ENCODE results near the gene DHX58.

DHX58 gene

DNA sequence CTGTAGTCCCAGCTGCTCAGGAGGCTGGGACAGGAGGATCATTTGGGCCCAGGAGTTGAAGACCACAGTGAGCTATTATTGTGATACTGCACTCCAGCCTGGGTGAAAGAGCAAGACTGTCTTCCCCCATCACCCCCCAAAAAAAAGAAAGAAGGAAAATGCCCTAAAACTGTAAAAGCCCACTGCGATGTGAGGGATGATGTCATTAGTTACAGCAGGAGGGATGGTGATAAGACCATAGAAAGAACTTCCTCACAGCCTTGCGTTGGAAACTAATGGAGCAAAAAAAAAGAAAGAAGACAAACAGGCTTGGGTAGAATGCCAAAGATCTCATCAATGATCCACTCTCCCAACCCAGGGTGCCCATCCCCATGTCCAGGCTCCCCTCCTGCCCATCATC lies 33.0 kb downstream of the DHX58 start:
- no peak for DNase-seq

DNA sequence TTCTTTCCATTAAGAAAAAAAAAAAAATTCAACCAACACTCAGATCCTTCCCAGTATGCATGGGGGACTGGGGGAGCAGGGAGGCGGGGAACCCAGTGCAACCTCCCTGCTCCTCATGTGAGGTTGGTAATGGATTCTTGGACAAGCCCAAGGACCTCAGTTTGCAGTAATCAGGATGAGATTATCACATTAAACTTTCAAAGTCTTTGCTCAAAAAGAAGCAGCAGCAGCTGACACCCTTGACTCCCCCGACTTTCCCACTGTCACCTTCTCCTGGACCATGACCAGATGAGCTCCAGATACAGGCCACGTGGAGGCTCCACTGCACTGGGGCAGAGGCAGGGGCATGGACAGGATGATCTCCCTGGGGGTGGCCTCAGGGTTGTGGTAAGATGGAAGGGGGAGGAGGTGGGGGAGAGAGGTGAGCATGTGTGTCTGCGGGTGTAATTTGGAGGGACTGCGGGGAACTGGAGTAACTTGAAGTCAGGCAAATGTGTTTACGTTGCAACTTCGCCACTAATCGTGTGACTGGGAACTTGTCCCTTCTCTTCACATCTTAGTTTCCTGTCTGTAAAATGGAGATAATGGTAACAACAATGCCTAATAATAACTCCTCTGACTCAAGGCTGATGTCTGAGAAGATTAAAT lies 34.0 kb downstream of the DHX58 start:
- DNase-seq, result peak in 1 of 2 donors; percentile 55

DNA sequence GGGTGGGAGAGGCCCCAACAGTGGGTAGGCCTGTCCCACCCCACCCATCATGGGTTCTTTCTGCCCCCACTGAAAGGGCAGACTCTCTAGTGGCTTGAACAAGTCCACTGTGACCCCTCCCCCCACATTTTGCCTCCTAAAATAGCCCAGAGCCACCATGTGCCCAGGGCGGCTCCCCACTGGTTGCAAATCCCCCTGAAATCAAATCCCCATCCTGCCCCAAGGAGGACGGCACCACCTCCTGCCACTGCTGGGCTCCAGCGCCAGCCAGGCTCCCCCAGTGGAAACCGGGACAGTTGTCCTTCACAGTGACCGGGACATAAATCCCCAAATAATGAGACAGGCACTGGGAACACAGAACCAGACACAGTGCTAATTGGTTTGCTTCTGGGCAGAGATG lies 34.8 kb downstream of the DHX58 start:
- no peak for DNase-seq

DNA sequence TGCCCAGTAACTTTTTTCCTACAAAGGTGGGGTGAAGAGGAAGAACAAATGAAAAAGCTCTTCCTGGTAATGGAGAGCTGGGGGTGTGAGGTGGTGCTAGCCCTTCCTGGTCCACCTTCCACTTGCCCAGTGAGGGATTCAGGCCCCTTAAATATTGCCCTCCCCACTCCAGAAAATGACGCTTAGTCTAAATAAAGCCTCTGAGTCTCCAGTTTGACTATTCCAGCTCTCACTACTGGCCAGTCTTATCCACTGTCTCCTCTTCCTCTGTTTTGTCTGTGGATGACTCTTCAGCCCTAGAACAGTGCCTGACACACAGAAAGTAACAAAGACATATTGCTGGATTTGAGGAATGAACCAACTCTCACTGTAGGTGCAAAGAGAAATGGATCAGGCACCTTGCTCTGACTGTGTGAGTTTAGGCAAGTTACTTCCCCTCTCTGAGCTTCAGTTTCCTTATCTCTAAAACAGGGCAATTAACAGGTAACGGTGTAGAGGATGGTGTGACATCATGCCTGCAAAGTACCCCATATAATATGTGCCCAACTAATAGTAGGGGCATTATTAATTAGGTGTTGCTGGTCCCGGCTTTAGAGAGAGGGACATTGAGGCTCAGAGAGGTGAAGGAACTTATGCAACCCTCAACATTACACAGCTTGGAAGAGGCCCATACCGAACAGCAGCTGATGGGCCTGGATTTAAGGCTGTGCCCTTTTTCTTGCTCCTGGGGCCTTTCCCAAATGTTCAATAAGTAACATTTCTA lies 35.5 kb downstream of the DHX58 start:
- DNase-seq, result no peak

GRCh38 chr17:42075789-42076188 lies 36.7 kb downstream of the DHX58 start:
- no peak for DNase-seq

GRCh38 chr17:42072323-42073187 lies 40.0 kb downstream of the DHX58 start:
- DNase-seq, result peak in 1 of 2 donors; percentile 23

DNA sequence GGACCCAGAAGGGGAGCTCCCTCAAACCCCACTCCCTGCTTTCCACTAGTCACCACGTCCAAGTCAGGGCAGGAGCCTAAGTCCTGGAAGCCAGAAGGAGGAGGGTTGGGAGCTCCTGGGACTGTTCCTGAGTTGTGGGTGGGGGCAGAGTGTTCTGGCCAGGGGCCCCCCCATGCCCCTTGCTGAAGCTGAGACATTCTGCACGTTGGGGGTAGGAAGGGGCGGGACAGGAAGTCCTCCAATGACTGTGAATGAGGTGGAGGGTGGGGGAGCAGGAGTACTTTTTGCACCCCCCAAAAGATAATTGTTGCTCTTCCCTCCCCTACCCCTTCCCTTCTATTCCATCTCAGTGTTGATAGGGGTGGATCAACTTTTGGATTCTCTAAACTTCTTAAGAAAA lies 40.7 kb downstream of the DHX58 start:
- DNase-seq, result no peak

- no peak for DNase-seq
Observed at GRCh38 chr17:42068979-42069378, 43.5 kb downstream of the DHX58 start.

GRCh38 chr17:42067371-42068091 lies 45.0 kb downstream of the DHX58 start:
- peak; percentile 30 to 41 for DNase-seq

DNA sequence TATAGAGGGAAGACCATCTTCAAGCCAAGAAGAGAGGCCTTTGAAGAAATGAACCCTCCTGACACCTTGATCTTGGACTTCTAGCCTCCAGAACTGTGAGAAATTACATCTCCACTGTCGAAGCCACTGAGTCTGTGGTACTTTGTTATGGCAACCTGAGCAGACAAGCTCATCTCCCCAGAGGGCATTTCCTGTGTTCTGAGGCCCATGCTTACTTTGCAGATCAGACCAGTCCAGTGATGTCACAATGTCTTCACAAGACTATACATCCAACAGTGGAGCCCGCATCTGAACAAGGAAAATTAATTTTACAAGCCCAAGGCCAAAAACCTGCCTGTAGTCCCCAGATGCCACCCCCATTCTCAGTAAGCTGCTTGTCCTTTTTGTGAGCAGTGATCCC lies 47.3 kb downstream of the DHX58 start:
- DNase-seq, result no peak

GRCh38 chr17:42062681-42063080 lies 49.8 kb downstream of the DHX58 start:
- DNase-seq, result no peak

DNA sequence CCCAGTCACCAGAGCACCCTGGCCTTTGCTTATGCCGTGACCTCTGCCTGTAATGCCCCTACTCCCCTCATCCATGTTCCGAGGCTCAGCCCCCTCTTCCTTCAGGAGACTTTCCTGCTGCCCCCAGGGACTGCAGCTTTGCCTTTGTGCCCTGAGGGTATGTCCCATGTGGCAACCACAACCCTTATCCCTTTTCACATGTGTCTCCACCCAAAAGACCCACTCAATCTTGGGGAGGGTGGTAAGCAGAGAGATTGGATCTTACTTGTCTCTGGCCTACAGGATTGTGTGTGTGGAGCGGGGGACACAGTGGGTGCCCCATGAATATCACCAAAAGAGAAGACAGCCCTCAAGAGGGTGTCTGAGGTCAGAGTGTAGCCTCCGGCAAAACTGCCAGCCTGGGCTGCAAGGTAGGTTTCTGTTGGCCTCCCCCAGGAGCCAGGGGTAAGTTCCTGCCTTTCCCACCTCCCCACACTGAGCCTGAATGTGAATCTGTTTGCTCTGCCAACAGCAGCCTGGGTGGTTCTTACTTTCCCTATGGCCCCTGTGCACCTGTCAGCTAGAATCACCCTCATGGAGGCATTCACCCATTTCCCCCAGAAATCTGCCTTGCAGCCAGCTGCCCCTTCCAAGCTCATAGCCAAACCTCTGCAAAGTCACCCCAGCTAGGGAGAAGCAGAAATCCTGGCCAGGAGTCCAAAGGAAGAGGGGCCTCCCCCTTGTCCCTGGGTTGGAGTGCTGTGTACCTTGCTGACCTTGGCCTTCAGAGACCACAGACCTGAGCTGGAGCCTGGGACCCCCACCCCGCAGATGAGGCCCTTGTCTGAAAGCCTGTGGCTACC lies 50.6 kb downstream of the DHX58 start:
- DNase-seq, result no peak

- no peak for DNase-seq
Observed at GRCh38 chr17:42060231-42060630, 52.3 kb downstream of the DHX58 start.

DNA sequence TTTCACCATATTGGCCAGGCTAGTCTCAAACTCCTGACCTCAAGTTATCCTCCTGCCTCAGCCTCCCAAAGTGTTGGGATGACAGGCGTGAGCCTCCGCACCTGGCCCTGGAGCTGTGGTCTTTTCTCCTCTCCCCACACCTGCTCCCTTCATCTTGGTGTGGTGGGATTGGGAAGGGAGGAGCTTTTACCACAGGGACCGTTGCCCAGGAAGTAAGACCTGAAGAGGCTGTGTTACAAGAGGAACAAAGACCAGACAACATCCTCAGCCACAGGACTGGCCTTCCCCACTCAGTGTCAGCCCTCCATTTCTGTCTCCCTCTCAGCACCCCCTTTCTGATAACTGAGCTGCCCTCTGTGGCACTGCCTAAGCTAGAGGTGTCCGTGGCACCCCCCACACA lies 52.7 kb downstream of the DHX58 start:
- DNase-seq, result no peak

GRCh38 chr17:42058063-42058462 lies 54.5 kb downstream of the DHX58 start:
- DNase-seq, result no peak

DNA sequence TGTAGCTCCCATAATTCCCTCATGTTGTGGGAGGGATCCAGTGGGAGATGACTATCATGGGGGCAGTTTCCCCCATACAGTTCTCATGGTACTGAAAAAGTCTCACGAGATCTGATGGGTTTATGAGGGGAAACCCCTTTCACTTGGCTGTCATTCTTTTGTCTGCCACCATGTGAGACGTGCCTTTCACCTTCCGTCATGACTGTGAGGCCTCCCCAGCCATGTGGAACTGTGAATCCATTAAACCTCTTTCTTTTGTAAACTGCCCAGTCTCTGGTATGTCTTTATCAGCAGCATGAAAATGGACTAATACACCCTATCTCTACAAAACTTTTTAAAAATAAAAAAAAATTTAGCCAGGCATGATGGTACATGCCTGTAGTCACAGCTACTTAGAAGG lies 55.9 kb downstream of the DHX58 start:
- no peak for DNase-seq

DNA sequence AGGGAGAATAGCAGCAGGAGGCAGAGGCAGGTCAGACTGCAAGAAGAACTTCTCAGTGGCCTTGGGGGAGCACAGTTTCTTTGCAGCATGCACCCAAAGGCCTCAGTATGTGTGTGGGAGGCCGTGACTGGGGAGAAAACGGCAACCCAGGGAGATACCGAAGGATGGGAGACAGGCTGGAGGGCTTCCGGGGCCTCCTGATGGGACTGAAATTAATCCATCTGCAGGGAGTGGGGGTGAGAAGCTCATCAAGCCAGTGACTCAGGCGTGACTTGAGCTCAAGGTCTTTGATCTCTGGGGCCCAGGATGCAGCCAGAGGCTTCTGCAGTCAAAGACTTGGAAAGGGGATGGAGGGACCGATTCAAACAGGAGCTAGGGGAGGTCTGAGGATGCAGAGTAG lies 57.0 kb downstream of the DHX58 start:
- no peak for DNase-seq

GRCh38 chr17:42055027-42055426 lies 57.5 kb downstream of the DHX58 start:
- DNase-seq, result no peak

GRCh38 chr17:42053731-42054500 lies 58.6 kb downstream of the DHX58 start:
- DNase-seq, result no peak

- no peak for DNase-seq
Observed at GRCh38 chr17:42052346-42052877, 60.1 kb downstream of the DHX58 start.

GRCh38 chr17:42051645-42052044 lies 60.9 kb downstream of the DHX58 start:
- DNase-seq, result no peak

All from bone marrow (tissue), 2 donors.